Spleen (tissue), 11 donors: ENCODE data around the gene FBXW8. TPM values are rescaled to one million over a fixed set of nuclear protein-coding genes. Genes with fewer than 3 reads are reported as not detected.

Source experiments
- DNase-seq: peaks from one replicate; pipeline ENCODE4 v3.0.0-alpha.2; 2020
- H3K27ac ChIP-seq, 8 donors: fragments of 200-600 bp; sonication (generic) in 7 of 8; 1 replicate in 4 of 8; 2 replicates in 4 of 8; pipeline versions ENCODE4 v1.5.0 to v1.8.0; 2016 to 2021; ENCODE audit warnings: inconsistent platforms in 4 of 8, mild to moderate bottlenecking in 4 of 8, moderate library complexity in 1 of 8
- H3K27me3 ChIP-seq, 7 donors: fragments of 200-600 bp; sonication (generic) in 6 of 7; replicated peaks in 1 of 7; 1 replicate in 4 of 7; 2 replicates in 3 of 7; pipeline versions ENCODE4 v1.5.0 to v1.8.0; 2016 to 2021; ENCODE audit warnings: inconsistent platforms in 3 of 7, mild to moderate bottlenecking in 1 of 7
- H3K36me3 ChIP-seq, 6 donors: fragments of 200-600 bp; sonication (generic) in 5 of 6; 1 replicate in 4 of 6; 2 replicates in 2 of 6; pipeline versions ENCODE4 v1.5.0 to v1.8.0; 2016 to 2021; ENCODE audit warnings: inconsistent platforms in 2 of 6
- H3K4me1 ChIP-seq, 6 donors: fragments of 200-600 bp; sonication (generic) in 5 of 6; 1 replicate in 3 of 6; 2 replicates in 3 of 6; pipeline versions ENCODE4 v1.5.0 to v1.8.0; 2016 to 2021; ENCODE audit warnings: inconsistent platforms in 3 of 6
- H3K4me3 ChIP-seq, 8 donors: fragments of 200-600 bp; sonication (generic) in 7 of 8; 1 replicate in 4 of 8; 2 replicates in 4 of 8; pipeline versions ENCODE4 v1.5.0 to v1.8.0; 2016 to 2021; ENCODE audit warnings: inconsistent platforms in 4 of 8, mild to moderate bottlenecking in 4 of 8, moderate library complexity in 2 of 8
- H3K9me3 ChIP-seq, 8 donors: fragments of 200-600 bp; sonication (generic) in 7 of 8; 1 replicate in 4 of 8; 2 replicates in 4 of 8; pipeline versions ENCODE4 v1.5.0 to v1.8.0; 2016 to 2021; ENCODE audit warnings: inconsistent platforms in 4 of 8
- CTCF ChIP-seq, 11 experiments: fragments of 200-600 bp in 7 of 11; fragments of 450-650 bp in 4 of 11; sonication (generic) in 4 of 11; IDR thresholded peaks in 8 of 11; conservative IDR thresholded peaks in 3 of 11; 1 replicate in 7 of 11; 2 replicates in 4 of 11; pipeline versions ENCODE4 v1.4.0 to v1.8.0; 2016 to 2021; ENCODE audit warnings: antibody characterized with exemption in 11 of 11, inconsistent platforms in 4 of 11, mild to moderate bottlenecking in 1 of 11
- POLR2A ChIP-seq, 3 donors: fragments of 450-650 bp; IDR thresholded peaks; one replicate each; pipeline ENCODE4 v1.5.1; 2017; ENCODE audit warnings: antibody characterized with exemption in 3 of 3, mild to moderate bottlenecking in 1 of 3
- POLR2AphosphoS5 ChIP-seq, 3 donors: sonication (generic); formaldehyde crosslinking; IDR thresholded peaks; one replicate each; pipeline ENCODE4 v1.5.1; 2017; ENCODE audit warnings: antibody characterized with exemption in 3 of 3
- whole genome bisulfite sequencing, 5 donors: extraction: QIAGEN DNeasy Blood & Tissue Kit in 3 of 5; methylation state at CpG; one replicate each; pipeline versions ENCODE4 v1.1.5 to v1.1.7; 2013 to 2018; 5-methylcytosine and 5-hydroxymethylcytosine counted together
- intact Hi-C: fragments of 100-400 bp; cut with DNase I; formaldehyde crosslinking; loops from one replicate; pipeline ENCODE4 v1.15.0; 2023; ENCODE audit warnings: low total_unique reads
- polyA plus RNA-seq, 3 donors: library from polyadenylated mRNA; stranded (reverse); fragments of 200-250 nt; gene quantifications; one replicate each; pipeline ENCODE4 v1.2.1, GENCODE V29; 2013
- total RNA-seq, 7 donors: library from RNA; depleted of rRNA in 3 of 7; stranded (reverse); fragments of >200 nt in 3 of 7; fragmentation: NEBNext Ultra II Directional in 4 of 7; extraction: Animal tissue kit (Norgen Biotek cat#: 25700) in 4 of 7; gene quantifications; one replicate each; pipeline versions ENCODE4 v1.1.0 to v1.2.1, GENCODE V29; 2016 to 2021
- donor health status: healthy with polysubstance abuse.
- donor health status: DM: no; HTN: no; CAD: no; lungs with moderate emphysema.
- donor health status: DM: no; HTN: no; CAD: no.
- donor health status: Bipolar disorder and iron deficiency.
- donor health status: healthy.
- donor health status: DM: no; HTN: no; CAD: no.
- donor health status: DM: yes; HTN: yes; CAD: no.

The FBXW8 gene
- total and polyA plus RNA-seq, 10 donors: 2.2 to 17.3 (median 11.8) TPM

GRCh38 chr12:116958402-116959197 lies 47.9 kb downstream of the FBXW8 start:
- H3K36me3 ChIP-seq: peaks cover 0 to 19% (median 0%) of the 10 kb centered on the region in 6 donors
- no peaks in the 10 kb centered on the region for H3K9me3 ChIP-seq
- no peak overlapping the region for H3K4me3 ChIP-seq
- WGBS, 5 donors: 90 to 93% (median 92%) methylated on average over 6 of the region's 6 CpGs
- H3K27ac ChIP-seq: no peak overlapping the region
- DNase-seq: no peak
- H3K4me1 ChIP-seq: peaks cover 0 to 18% (median 7%) of the 10 kb centered on the region in 6 donors
- intact Hi-C loops: no loop called here
- H3K27me3 ChIP-seq: no peaks in the 10 kb centered on the region
- TF ChIP-seq POLR2AphosphoS5 (IDR thresholded peaks at IDR 0.05) (no peak), CTCF (IDR thresholded peaks at IDR 0.05 in 8 of 11, conservative IDR thresholded peaks at IDR 0.05 in 3 of 11) (no peak), POLR2A (IDR thresholded peaks at IDR 0.05) (no peak)

- no peak for DNase-seq
- peaks cover 0 to 24% (median 0%) of the 10 kb centered on the region in 6 donors for H3K36me3 ChIP-seq
- no peaks in the 10 kb centered on the region for H3K9me3 ChIP-seq
- H3K4me1 ChIP-seq: peaks cover 0 to 18% (median 7%) of the 10 kb centered on the region in 6 donors
- 91 to 98% (median 93%) methylated on average over 2 of the region's 2 CpGs for WGBS, 5 donors
- no peak overlapping the region for H3K27ac ChIP-seq
- TF ChIP-seq POLR2A (IDR thresholded peaks at IDR 0.05) (no peak), CTCF (IDR thresholded peaks at IDR 0.05 in 8 of 11, conservative IDR thresholded peaks at IDR 0.05 in 3 of 11) (no peak), POLR2AphosphoS5 (IDR thresholded peaks at IDR 0.05) (no peak)
- H3K27me3 ChIP-seq: no peaks in the 10 kb centered on the region
- H3K4me3 ChIP-seq: no peak overlapping the region
- intact Hi-C loops: no loop called here
These were observed 48.4 kb downstream of the FBXW8 start for GRCh38 chr12:116959198-116959460.

GRCh38 chr12:116959845-116960514 lies 49.2 kb downstream of the FBXW8 start:
- peaks cover 0 to 18% (median 7%) of the 10 kb centered on the region in 6 donors for H3K4me1 ChIP-seq
- no peak overlapping the region for H3K4me3 ChIP-seq
- DNase-seq: no peak
- TF ChIP-seq CTCF (IDR thresholded peaks at IDR 0.05 in 8 of 11, conservative IDR thresholded peaks at IDR 0.05 in 3 of 11) (no peak), POLR2A (IDR thresholded peaks at IDR 0.05) (no peak), POLR2AphosphoS5 (IDR thresholded peaks at IDR 0.05) (no peak)
- H3K27me3 ChIP-seq: no peaks in the 10 kb centered on the region
- H3K9me3 ChIP-seq: no peaks in the 10 kb centered on the region
- WGBS, 5 donors: 73 to 85% (median 83%) methylated on average over 5 of the region's 5 CpGs
- intact Hi-C loops: no loop called here
- no peak overlapping the region for H3K27ac ChIP-seq
- H3K36me3 ChIP-seq: peaks cover 0 to 33% (median 4%) of the 10 kb centered on the region in 6 donors

- DNase-seq: no peak
- Histone ChIP-seq H3K9me3 (no peaks in the 10 kb centered on the region), H3K27ac (peak overlapping the region in 1 of 8 donors; percentile 15), H3K36me3 (peaks cover 0 to 49% (median 19%) of the 10 kb centered on the region in 6 donors), H3K4me3 (no peak overlapping the region), H3K27me3 (no peaks in the 10 kb centered on the region), H3K4me1 (peaks cover 0 to 18% (median 7%) of the 10 kb centered on the region in 6 donors)
- intact Hi-C loops: no loop called here
- TF ChIP-seq POLR2A (IDR thresholded peaks at IDR 0.05): no peak
- 25 to 45% (median 32%) methylated on average over 4 of the region's 4 CpGs for WGBS, 5 donors
These were observed 51.4 kb downstream of the FBXW8 start for GRCh38 chr12:116962197-116962596.
